ENCODE results near the gene NLE1.

Gene NLE1

DNA sequence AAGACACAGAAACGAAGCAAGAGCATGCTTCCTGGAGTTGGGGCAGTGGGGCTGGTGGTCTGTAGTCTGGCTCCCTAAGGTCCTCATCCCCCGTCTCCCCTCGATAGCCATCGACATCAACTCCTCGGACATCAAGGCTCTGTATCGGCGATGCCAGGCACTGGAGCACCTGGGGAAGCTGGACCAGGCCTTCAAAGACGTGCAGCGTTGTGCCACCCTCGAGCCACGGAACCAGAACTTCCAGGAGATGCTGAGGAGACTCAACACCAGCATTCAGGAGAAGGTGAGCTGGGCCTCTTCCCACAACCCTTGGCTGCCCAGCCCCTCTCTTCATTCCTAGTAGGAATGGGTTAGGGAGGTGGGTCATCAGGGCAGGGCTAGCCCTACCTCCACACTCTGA lies 7.8 kb upstream of the NLE1 start:
- H3K9me3 ChIP-seq (ENCODE audit: control insufficient read depth in 1 of 2, low read length in 2 of 2), result no peaks in the 10 kb centered on the region
- no peak overlapping the region for H3K27ac ChIP-seq (ENCODE audit: low read depth, low read length)
- no peak overlapping the region for H3K9ac ChIP-seq (ENCODE audit: low read depth in 1 of 2, low read length in 2 of 2)
- H3K27me3 ChIP-seq (ENCODE audit: control insufficient read depth in 1 of 2, insufficient read depth in 2 of 2, low read length in 2 of 2), result no peaks in the 10 kb centered on the region
- no peaks in the 10 kb centered on the region for H3K36me3 ChIP-seq (ENCODE audit: control insufficient read depth in 1 of 2, insufficient read depth in 2 of 2, low read length in 2 of 2)
- no peak overlapping the region for H3K4me3 ChIP-seq (ENCODE audit: low read depth in 1 of 2, low read length in 2 of 2)
- no peaks in the 10 kb centered on the region for H3K4me1 ChIP-seq (ENCODE audit: control insufficient read depth in 1 of 2, insufficient read depth in 2 of 2, low read length in 2 of 2)

DNA sequence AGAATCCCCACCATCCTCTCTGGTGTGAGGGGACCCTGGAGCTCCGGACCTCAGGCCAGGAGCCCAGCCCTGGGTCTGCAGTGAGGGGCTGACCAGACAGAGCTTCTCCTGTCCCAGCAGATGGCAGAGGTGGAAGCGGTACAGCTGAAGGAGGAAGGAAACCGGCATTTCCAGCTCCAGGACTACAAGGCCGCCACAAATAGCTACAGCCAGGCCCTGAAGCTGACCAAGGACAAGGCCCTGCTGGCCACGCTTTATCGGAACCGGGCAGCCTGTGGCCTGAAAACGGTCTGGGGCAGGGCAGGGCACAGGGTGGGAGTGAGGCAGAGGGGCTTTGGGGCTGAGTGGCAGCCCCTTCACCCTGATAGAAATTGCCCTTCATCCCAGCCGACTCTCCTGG lies 6.0 kb upstream of the NLE1 start:
- no peak overlapping the region for H3K27ac ChIP-seq (ENCODE audit: low read depth, low read length)
- no peak overlapping the region for H3K4me3 ChIP-seq (ENCODE audit: low read depth in 1 of 2, low read length in 2 of 2)

DNA sequence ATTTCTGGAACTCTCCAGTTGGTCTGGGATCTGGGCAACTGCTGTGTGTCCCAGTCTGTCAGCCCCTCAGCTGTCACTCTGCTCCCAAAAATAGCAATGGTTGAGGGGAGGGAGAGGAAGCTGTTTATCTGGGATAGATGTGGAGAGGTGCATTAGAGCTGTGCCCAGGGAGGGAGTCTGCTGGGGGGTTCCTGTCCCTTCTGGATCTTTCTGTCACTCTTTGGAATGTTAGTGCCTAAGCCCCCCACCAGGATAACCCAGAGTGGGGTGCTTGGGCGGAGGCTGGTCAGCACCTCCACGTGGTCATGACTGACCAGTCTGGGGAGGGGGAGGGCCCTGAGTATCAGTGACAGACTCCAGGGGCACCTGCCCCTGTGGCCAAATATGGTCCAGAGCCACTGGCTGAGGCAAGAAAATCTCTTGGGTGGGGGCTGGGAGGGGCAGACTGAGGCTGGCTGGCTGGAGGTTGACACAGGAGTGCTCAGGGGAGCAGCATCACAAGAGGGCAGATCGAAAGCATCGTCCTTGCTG lies 5.3 kb upstream of the NLE1 start, which contains the start of gene UNC45B:
TSS of gene UNC45B (plus strand) at position 443 of the 531 bp plus-strand sequence. CDS start 447 bp downstream, outside the sequence.
- no peaks in the 10 kb centered on the region for H3K4me1 ChIP-seq (ENCODE audit: control insufficient read depth in 1 of 2, insufficient read depth in 2 of 2, low read length in 2 of 2)
- no peaks in the 10 kb centered on the region for H3K36me3 ChIP-seq (ENCODE audit: control insufficient read depth in 1 of 2, insufficient read depth in 2 of 2, low read length in 2 of 2)
- H3K4me3 ChIP-seq (ENCODE audit: low read depth in 1 of 2, low read length in 2 of 2), result no peak within 1 kb of the TSS
- H3K9me3 ChIP-seq (ENCODE audit: control insufficient read depth in 1 of 2, low read length in 2 of 2), result no peaks in the 10 kb centered on the region
- H3K27ac ChIP-seq (ENCODE audit: low read depth, low read length), result no peak within 1 kb of the TSS
- H3K27me3 ChIP-seq (ENCODE audit: control insufficient read depth in 1 of 2, insufficient read depth in 2 of 2, low read length in 2 of 2), result no peaks in the 10 kb centered on the region
- no peak within 1 kb of the TSS for H3K9ac ChIP-seq (ENCODE audit: low read depth in 1 of 2, low read length in 2 of 2)

More for the DNA sequence above, 6.0 kb upstream of the NLE1 start:
- Histone ChIP-seq H3K36me3 (ENCODE audit: control insufficient read depth in 1 of 2, insufficient read depth in 2 of 2, low read length in 2 of 2) (no peaks in the 10 kb centered on the region), H3K27me3 (ENCODE audit: control insufficient read depth in 1 of 2, insufficient read depth in 2 of 2, low read length in 2 of 2) (no peaks in the 10 kb centered on the region), H3K9ac (ENCODE audit: low read depth in 1 of 2, low read length in 2 of 2) (no peak overlapping the region), H3K9me3 (ENCODE audit: control insufficient read depth in 1 of 2, low read length in 2 of 2) (no peaks in the 10 kb centered on the region), H3K4me1 (ENCODE audit: control insufficient read depth in 1 of 2, insufficient read depth in 2 of 2, low read length in 2 of 2) (no peaks in the 10 kb centered on the region)

DNA sequence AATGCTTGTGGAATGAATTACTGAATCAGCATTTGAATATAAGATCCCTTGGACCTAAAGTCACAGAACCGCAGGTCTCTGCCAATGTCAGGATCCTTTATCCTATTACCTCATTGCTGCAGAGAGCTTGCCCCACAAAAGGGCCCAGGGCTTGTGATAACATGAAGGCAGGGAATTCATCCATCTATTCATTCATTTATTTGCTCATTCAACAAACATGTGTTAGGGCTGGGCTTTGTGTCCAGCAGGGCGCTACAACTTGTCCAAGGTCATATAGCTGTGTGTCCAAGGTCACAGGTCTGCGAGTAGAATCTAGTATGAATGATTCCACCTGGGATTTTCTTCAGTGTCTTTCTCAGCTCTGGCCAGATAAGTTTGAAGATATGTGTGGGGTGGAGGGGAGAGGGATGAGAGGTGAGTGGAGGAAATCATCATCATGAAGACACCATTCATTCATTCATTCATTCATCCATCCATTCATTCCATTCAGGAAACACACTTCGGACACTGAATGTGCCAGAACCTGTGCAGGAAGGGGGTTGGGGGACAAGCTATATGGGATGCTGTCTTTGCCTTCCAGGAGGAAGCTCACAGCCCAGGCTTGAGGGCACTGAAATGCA lies 4.2 kb upstream of the NLE1 start:
- no peak overlapping the region for H3K9ac ChIP-seq (ENCODE audit: low read depth in 1 of 2, low read length in 2 of 2)
- no peaks in the 10 kb centered on the region for H3K9me3 ChIP-seq (ENCODE audit: control insufficient read depth in 1 of 2, low read length in 2 of 2)
- peaks cover 0 to 6% of the 10 kb centered on the region in 2 donors for H3K4me1 ChIP-seq (ENCODE audit: control insufficient read depth in 1 of 2, insufficient read depth in 2 of 2, low read length in 2 of 2)
- no peaks in the 10 kb centered on the region for H3K27me3 ChIP-seq (ENCODE audit: control insufficient read depth in 1 of 2, insufficient read depth in 2 of 2, low read length in 2 of 2)
- no peaks in the 10 kb centered on the region for H3K36me3 ChIP-seq (ENCODE audit: control insufficient read depth in 1 of 2, insufficient read depth in 2 of 2, low read length in 2 of 2)
- no peak overlapping the region for H3K4me3 ChIP-seq (ENCODE audit: low read depth in 1 of 2, low read length in 2 of 2)
- no peak overlapping the region for H3K27ac ChIP-seq (ENCODE audit: low read depth, low read length)

DNA sequence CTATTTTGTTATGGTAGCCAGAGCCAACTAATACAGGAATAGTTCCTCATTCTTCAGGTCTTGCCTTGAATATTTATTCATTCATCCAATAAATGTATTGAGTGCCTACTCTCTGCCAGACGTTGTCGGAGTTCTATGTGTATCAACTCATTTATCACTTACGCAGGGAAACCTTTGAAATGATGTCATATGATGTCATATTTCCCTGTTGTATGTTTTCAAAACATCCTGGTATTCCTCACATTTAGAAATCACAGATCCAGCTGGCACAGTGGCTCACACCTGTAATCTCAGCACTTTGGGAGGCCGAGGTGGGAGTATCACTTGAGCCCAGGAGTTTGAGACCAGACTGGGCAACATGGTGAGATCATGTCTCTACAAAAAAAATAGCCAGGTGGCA lies 2.7 kb upstream of the NLE1 start:
- Histone ChIP-seq H3K9ac (ENCODE audit: low read depth in 1 of 2, low read length in 2 of 2) (no peak overlapping the region), H3K27me3 (ENCODE audit: control insufficient read depth in 1 of 2, insufficient read depth in 2 of 2, low read length in 2 of 2) (no peaks in the 10 kb centered on the region), H3K4me3 (ENCODE audit: low read depth in 1 of 2, low read length in 2 of 2) (no peak overlapping the region), H3K27ac (ENCODE audit: low read depth, low read length) (no peak overlapping the region), H3K4me1 (ENCODE audit: control insufficient read depth in 1 of 2, insufficient read depth in 2 of 2, low read length in 2 of 2) (peaks cover 0 to 11% of the 10 kb centered on the region in 2 donors), H3K36me3 (ENCODE audit: control insufficient read depth in 1 of 2, insufficient read depth in 2 of 2, low read length in 2 of 2) (peaks cover 0 to under 1% of the 10 kb centered on the region in 2 donors), H3K9me3 (ENCODE audit: control insufficient read depth in 1 of 2, low read length in 2 of 2) (no peaks in the 10 kb centered on the region)

DNA sequence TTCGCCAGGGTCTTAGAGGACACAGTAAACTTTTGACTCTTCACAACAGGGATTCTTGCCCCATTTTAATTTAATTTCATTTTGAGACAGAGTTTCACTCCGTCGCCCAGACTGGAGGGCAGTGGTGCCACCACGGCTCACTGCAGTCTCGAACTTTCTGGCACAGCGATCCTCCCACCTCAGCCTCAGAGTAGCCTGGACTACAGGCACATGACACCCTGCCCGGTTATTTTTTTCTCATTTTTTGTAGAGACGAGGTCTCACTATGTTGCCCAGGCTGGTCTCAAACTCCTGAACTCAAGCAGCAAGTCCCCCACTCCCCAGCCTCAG lies 329 bp upstream of the NLE1 start:
- Histone ChIP-seq H3K9ac (ENCODE audit: low read depth in 1 of 2, low read length in 2 of 2) (no peak overlapping the region), H3K9me3 (ENCODE audit: control insufficient read depth in 1 of 2, low read length in 2 of 2) (no peaks in the 10 kb centered on the region), H3K27ac (ENCODE audit: low read depth, low read length) (no peak overlapping the region), H3K4me1 (ENCODE audit: control insufficient read depth in 1 of 2, insufficient read depth in 2 of 2, low read length in 2 of 2) (peaks cover 0 to 11% of the 10 kb centered on the region in 2 donors), H3K36me3 (ENCODE audit: control insufficient read depth in 1 of 2, insufficient read depth in 2 of 2, low read length in 2 of 2) (peaks cover 3 to 19% of the 10 kb centered on the region in 2 donors), H3K27me3 (ENCODE audit: control insufficient read depth in 1 of 2, insufficient read depth in 2 of 2, low read length in 2 of 2) (no peaks in the 10 kb centered on the region), H3K4me3 (ENCODE audit: low read depth in 1 of 2, low read length in 2 of 2) (peak overlapping the region; percentile 97 to 99)

DNA sequence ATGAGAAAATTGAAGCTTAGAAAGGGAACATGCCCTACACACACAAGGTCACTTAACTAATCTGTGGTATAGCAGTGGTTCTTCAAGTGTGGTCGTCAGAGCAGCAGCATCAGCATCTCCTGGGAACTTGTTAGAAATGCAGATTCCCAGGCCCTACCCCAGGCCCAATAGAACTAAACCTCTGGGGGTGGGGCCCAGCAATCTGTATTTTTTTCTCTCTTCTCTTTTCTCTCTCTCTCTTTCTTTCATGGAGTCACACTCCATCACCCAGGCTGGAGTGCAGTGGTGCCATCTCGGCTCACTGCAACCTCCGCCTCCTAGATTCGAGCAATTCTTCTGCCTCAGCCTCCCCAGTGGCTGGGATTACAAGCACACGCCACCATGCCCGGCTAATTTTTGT lies 3.9 kb downstream of the NLE1 start:
- no peak overlapping the region for H3K27ac ChIP-seq (ENCODE audit: low read depth, low read length)
- no peak overlapping the region for H3K9ac ChIP-seq (ENCODE audit: low read depth in 1 of 2, low read length in 2 of 2)
- no peaks in the 10 kb centered on the region for H3K9me3 ChIP-seq (ENCODE audit: control insufficient read depth in 1 of 2, low read length in 2 of 2)
- H3K4me1 ChIP-seq (ENCODE audit: control insufficient read depth in 1 of 2, insufficient read depth in 2 of 2, low read length in 2 of 2), result peaks cover 0 to 11% of the 10 kb centered on the region in 2 donors
- peaks cover 27 to 60% of the 10 kb centered on the region in 2 donors for H3K36me3 ChIP-seq (ENCODE audit: control insufficient read depth in 1 of 2, insufficient read depth in 2 of 2, low read length in 2 of 2)
- H3K27me3 ChIP-seq (ENCODE audit: control insufficient read depth in 1 of 2, insufficient read depth in 2 of 2, low read length in 2 of 2), result no peaks in the 10 kb centered on the region
- no peak overlapping the region for H3K4me3 ChIP-seq (ENCODE audit: low read depth in 1 of 2, low read length in 2 of 2)

DNA sequence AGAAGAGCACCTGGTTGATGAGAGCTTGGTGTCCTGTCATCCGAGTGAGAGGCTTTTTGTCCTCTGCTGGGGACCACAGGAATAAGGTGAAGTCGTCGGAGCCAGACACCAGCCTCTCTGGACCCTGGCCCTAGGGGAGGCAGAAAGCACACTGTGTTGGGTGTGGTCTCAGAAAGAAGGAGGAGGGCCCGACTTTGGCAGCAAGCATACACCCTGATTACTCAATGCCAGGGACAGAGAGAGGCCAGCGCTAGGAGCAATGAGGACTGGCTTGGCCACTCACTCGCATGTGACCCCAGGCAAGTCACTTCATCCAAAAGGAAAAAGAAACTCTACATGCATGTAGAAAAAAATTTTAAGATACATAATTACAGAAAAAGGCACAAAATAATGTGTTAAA lies 6.8 kb downstream of the NLE1 start:
- Histone ChIP-seq H3K9me3 (ENCODE audit: control insufficient read depth in 1 of 2, low read length in 2 of 2) (no peaks in the 10 kb centered on the region), H3K9ac (ENCODE audit: low read depth in 1 of 2, low read length in 2 of 2) (no peak overlapping the region), H3K27me3 (ENCODE audit: control insufficient read depth in 1 of 2, insufficient read depth in 2 of 2, low read length in 2 of 2) (no peaks in the 10 kb centered on the region), H3K4me3 (ENCODE audit: low read depth in 1 of 2, low read length in 2 of 2) (no peak overlapping the region), H3K4me1 (ENCODE audit: control insufficient read depth in 1 of 2, insufficient read depth in 2 of 2, low read length in 2 of 2) (peaks cover 20 to 24% of the 10 kb centered on the region in 2 donors), H3K27ac (ENCODE audit: low read depth, low read length) (no peak overlapping the region), H3K36me3 (ENCODE audit: control insufficient read depth in 1 of 2, insufficient read depth in 2 of 2, low read length in 2 of 2) (peaks cover 36 to 83% of the 10 kb centered on the region in 2 donors)

DNA sequence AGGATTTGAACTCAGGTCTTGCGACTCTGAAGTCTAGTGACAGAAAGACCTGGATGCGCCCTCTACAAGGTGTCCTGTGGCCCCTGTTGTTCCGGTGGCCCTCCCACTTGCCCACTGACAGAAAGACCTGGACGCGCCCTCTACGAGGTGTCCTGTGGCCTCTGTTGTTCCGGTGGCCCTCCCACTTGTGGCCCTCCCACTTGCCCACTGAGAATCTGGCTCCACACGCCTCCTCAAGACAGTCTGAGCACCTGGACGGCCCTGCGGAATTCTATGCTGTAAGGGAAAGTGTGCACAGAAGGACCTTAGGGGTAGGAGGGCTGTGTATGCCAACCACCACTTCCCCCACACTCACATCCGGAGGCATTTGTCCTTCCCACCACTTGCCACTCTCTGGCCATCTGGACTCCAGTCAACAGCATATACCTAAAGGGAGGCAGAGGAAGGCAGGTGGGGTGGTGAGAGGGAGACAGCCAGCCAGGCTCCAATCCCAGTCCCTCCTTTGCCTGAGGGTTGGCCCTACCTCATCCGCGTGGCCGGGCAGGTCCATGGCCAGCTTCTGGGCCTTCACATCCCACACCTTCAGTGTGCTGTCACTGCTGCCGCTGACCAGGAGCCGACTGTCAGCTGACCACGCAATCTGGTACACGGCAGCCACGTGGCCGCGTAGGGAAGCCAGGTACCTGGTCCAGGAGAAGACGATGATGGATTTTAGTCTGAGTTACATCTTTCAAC lies 9.1 kb downstream of the NLE1 start:
- H3K36me3 ChIP-seq (ENCODE audit: control insufficient read depth in 1 of 2, insufficient read depth in 2 of 2, low read length in 2 of 2), result peaks cover 33 to 69% of the 10 kb centered on the region in 2 donors
- H3K9me3 ChIP-seq (ENCODE audit: control insufficient read depth in 1 of 2, low read length in 2 of 2), result no peaks in the 10 kb centered on the region
- no peaks in the 10 kb centered on the region for H3K27me3 ChIP-seq (ENCODE audit: control insufficient read depth in 1 of 2, insufficient read depth in 2 of 2, low read length in 2 of 2)
- no peak overlapping the region for H3K9ac ChIP-seq (ENCODE audit: low read depth in 1 of 2, low read length in 2 of 2)
- no peak overlapping the region for H3K4me3 ChIP-seq (ENCODE audit: low read depth in 1 of 2, low read length in 2 of 2)
- peaks cover 20 to 24% of the 10 kb centered on the region in 2 donors for H3K4me1 ChIP-seq (ENCODE audit: control insufficient read depth in 1 of 2, insufficient read depth in 2 of 2, low read length in 2 of 2)
- no peak overlapping the region for H3K27ac ChIP-seq (ENCODE audit: low read depth, low read length)

DNA sequence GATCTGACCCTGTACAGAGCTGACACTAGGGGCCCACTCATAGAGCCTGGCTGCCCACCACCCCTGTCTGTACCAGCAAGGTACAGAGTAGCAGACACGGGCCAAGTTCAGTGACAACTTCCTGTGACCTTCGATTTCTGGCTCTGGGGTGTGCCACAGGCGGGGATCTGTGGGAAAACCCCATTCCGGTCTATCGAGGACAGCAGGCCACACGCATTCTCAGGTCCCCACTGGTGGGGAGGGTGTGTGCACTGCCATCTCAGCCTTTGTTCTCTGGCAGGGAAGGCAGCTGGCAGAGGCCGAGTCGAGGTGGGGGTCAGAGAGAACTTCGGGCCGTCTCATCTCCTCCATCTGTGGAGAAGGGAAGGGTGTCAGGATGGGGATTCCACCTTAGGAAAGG lies 10.0 kb downstream of the NLE1 start:
- Histone ChIP-seq H3K36me3 (ENCODE audit: control insufficient read depth in 1 of 2, insufficient read depth in 2 of 2, low read length in 2 of 2) (peaks cover 29 to 61% of the 10 kb centered on the region in 2 donors), H3K4me1 (ENCODE audit: control insufficient read depth in 1 of 2, insufficient read depth in 2 of 2, low read length in 2 of 2) (peaks cover 20 to 24% of the 10 kb centered on the region in 2 donors)

More for the DNA sequence above, 10.0 kb downstream of the NLE1 start:
- H3K4me3 ChIP-seq (ENCODE audit: low read depth in 1 of 2, low read length in 2 of 2), result no peak overlapping the region
- H3K27ac ChIP-seq (ENCODE audit: low read depth, low read length), result no peak overlapping the region
- H3K9me3 ChIP-seq (ENCODE audit: control insufficient read depth in 1 of 2, low read length in 2 of 2), result no peaks in the 10 kb centered on the region
- H3K27me3 ChIP-seq (ENCODE audit: control insufficient read depth in 1 of 2, insufficient read depth in 2 of 2, low read length in 2 of 2), result no peaks in the 10 kb centered on the region
- no peak overlapping the region for H3K9ac ChIP-seq (ENCODE audit: low read depth in 1 of 2, low read length in 2 of 2)

Data from duodenal mucosa (tissue), 2 donors.